ENCODE results near the gene STARD10. TPM values are rescaled to one million over a fixed set of nuclear protein-coding genes. Genes with fewer than 3 reads are reported as not detected.

STARD10 gene
- total and polyA plus RNA-seq, 2 of the 8 experiments (the other 6 are each of a cell fraction or from before 2014, with no cell fraction given), result 23.7 to 35.7 TPM

Small RNA genes within 50 kb of the gene (microRNA-seq; reads per million reads assigned to microRNA genes)
- 0 reads per million in 2 experiments for gene MIR4692 (ENCODE audit: borderline microRNAs expressed in 2 of 2, borderline number of aligned reads in 2 of 2, borderline replicate concordance in 1 of 2)

Small RNA genes within 50 kb of the gene (small RNA-seq; reads per million reads assigned to genes)
- not detected for gene MIR4692 (ENCODE audit: insufficient read depth)
- not detected for gene RF00019 (ENCODE audit: insufficient read depth)

Other genes starting within 250 kb of the STARD10 start
- gene PDE2A, start 119.6 kb downstream of the STARD10 start, total RNA-seq (2021; fragmentation: NEBNext Ultra II Directional; extraction: Animal tissue kit (Norgen Biotek cat#: 25700)), result 3.4 and 5.0 TPM in 2 replicates
- 7.1 and 10.0 TPM in 2 replicates for gene PDE2A, start 119.6 kb downstream of the STARD10 start, polyA plus RNA-seq (2011; rRNA removed)
- gene ARAP1, start 41.6 kb downstream of the STARD10 start, total RNA-seq (2021; fragmentation: NEBNext Ultra II Directional; extraction: Animal tissue kit (Norgen Biotek cat#: 25700)), result 59.5 and 61.6 TPM in 2 replicates
- gene ARAP1, start 41.6 kb downstream of the STARD10 start, polyA plus RNA-seq (2011; rRNA removed), result 25.7 and 39.9 TPM in 2 replicates
- 11.0 and 11.7 TPM in 2 replicates for gene ATG16L2, start 20.4 kb upstream of the STARD10 start, total RNA-seq (2021; fragmentation: NEBNext Ultra II Directional; extraction: Animal tissue kit (Norgen Biotek cat#: 25700))
- 18.5 and 23.4 TPM in 2 replicates for gene ATG16L2, start 20.4 kb upstream of the STARD10 start, polyA plus RNA-seq (2011; rRNA removed)

Measured in H1 (cell line).